B cell (primary cell): ENCODE results near the gene CXCL16. TPM values are rescaled to one million over a fixed set of nuclear protein-coding genes. Genes with fewer than 3 reads are reported as not detected.

Experiments
- ATAC-seq: fragments of 200-7000 bp; cut with Tn5 transposase; one replicate; pipeline ENCODE4 v1.10.0; 2021; ENCODE audit warnings: low read depth, mild to moderate bottlenecking, moderate number of reproducible peaks, moderate library complexity
- CTCF ChIA-PET: fragments of 350-600 bp; sonication (Branson Sonifier 250); formaldehyde crosslinking; loops from one replicate; lab custom pipeline; 2021; ENCODE audit warnings: antibody characterized with exemption, inconsistent platforms; lab: Charles Lee
- POLR2A ChIA-PET: fragments of 350-600 bp; sonication (Branson Sonifier 250); formaldehyde crosslinking; loops from one replicate; lab custom pipeline; 2021; ENCODE audit warnings: antibody characterized with exemption; lab: Charles Lee
- DNase-seq: peaks from one replicate; pipeline ENCODE4 v3.0.0; 2013
- H2AFZ ChIP-seq: 2 replicates; pipeline ENCODE4 v1.6.1; 2012; ENCODE audit warnings: mild to moderate bottlenecking, low read depth, low read length; ENCODE audit not compliant: insufficient read depth, poor library complexity, severe bottlenecking
- H3K27ac ChIP-seq, 2 donors: 1 replicate in 1 of 2; 2 replicates in 1 of 2; pipeline ENCODE4 v1.5.1; 2012 to 2013; ENCODE audit warnings: low read length in 2 of 2, mild to moderate bottlenecking in 2 of 2, moderate library complexity in 1 of 2
- H3K27me3 ChIP-seq, 4 experiments: fragments of 200-600 bp in 1 of 4; sonication (generic) in 1 of 4; replicated peaks in 1 of 4; 1 replicate in 2 of 4; 2 replicates in 2 of 4; pipeline versions ENCODE4 v1.6.1 to v1.7.0; 2013 to 2016; ENCODE audit warnings: low read length in 3 of 4, mild to moderate bottlenecking in 2 of 4, mixed read lengths in 1 of 4, moderate library complexity in 1 of 4; ENCODE audit not compliant: insufficient read depth in 4 of 4, control insufficient read depth in 3 of 4; ENCODE audit errors: control extremely low read depth in 1 of 4
- H3K36me3 ChIP-seq, 2 experiments: replicated peaks in 1 of 2; 1 replicate in 1 of 2; 2 replicates in 1 of 2; pipeline versions ENCODE4 v1.6.1 to v1.7.1; 2013; ENCODE audit warnings: low read length in 1 of 2; ENCODE audit not compliant: insufficient read depth in 2 of 2, control insufficient read depth in 1 of 2; ENCODE audit errors: control extremely low read depth in 1 of 2, extremely low read depth in 1 of 2
- H3K4me1 ChIP-seq, 2 donors: fragments of 200-600 bp in 1 of 2; sonication (generic) in 1 of 2; 1 replicate in 1 of 2; 2 replicates in 1 of 2; pipeline versions ENCODE4 v1.5.1 to v1.6.1; 2013 to 2017; ENCODE audit warnings: low read length in 2 of 2; ENCODE audit not compliant: control insufficient read depth in 2 of 2, insufficient read depth in 2 of 2
- H3K4me2 ChIP-seq: replicated peaks from 2 replicates; pipeline ENCODE3; 2012; ENCODE audit warnings: mild to moderate bottlenecking, low read depth, low read length; ENCODE audit not compliant: poor library complexity, severe bottlenecking
- H3K4me3 ChIP-seq, 5 experiments: fragments of 200-600 bp in 1 of 5; sonication (generic) in 1 of 5; 1 replicate in 3 of 5; 2 replicates in 2 of 5; pipeline versions ENCODE4 v1.5.1 to v1.7.0; 2011 to 2016; ENCODE audit warnings: low read length in 4 of 5, mild to moderate bottlenecking in 4 of 5, low read depth in 2 of 5, control low read depth in 1 of 5, moderate library complexity in 1 of 5; ENCODE audit not compliant: insufficient read depth in 1 of 5; ENCODE audit errors: control extremely low read depth in 1 of 5, extremely low read depth in 1 of 5
- H3K79me2 ChIP-seq: fragments of 200-600 bp; sonication (generic); one replicate; pipeline ENCODE4 v1.6.0; 2016; ENCODE audit warnings: low read length; ENCODE audit not compliant: control insufficient read depth, insufficient read depth
- H3K9ac ChIP-seq: fragments of 200-600 bp; sonication (generic); 2 replicates; pipeline ENCODE4 v1.6.1; 2017; ENCODE audit warnings: mild to moderate bottlenecking, low read length, moderate library complexity
- H3K9me3 ChIP-seq, 3 donors: one replicate each; pipeline versions ENCODE4 v1.6.1 to v1.7.1; 2013; ENCODE audit warnings: low read length in 2 of 3; ENCODE audit not compliant: control insufficient read depth in 2 of 3, insufficient read depth in 1 of 3; ENCODE audit errors: control extremely low read depth in 1 of 3
- H4K20me1 ChIP-seq: 2 replicates; pipeline ENCODE4 v1.6.0; 2012; ENCODE audit warnings: mild to moderate bottlenecking, low read length; ENCODE audit not compliant: insufficient read depth, control insufficient read depth, poor library complexity, severe bottlenecking
- H3K27ac Mint-ChIP-seq: one replicate; pipeline ENCODE4 v1.8.0; 2021; ENCODE audit warnings: mixed read lengths
- H3K27me3 Mint-ChIP-seq: one replicate; pipeline ENCODE4 v1.8.0; 2021; ENCODE audit warnings: mixed read lengths
- H3K4me1 Mint-ChIP-seq: one replicate; pipeline ENCODE4 v1.8.0; 2021; ENCODE audit warnings: mixed read lengths
- H3K4me3 Mint-ChIP-seq: one replicate; pipeline ENCODE4 v1.8.0; 2021; ENCODE audit warnings: mixed read lengths
- H3K9me3 Mint-ChIP-seq: one replicate; pipeline ENCODE4 v1.8.0; 2022; ENCODE audit warnings: mixed read lengths; ENCODE audit not compliant: insufficient read depth
- EZH2 ChIP-seq: IDR thresholded peaks from 2 replicates; pipeline ENCODE4 v1.6.1; 2012; ENCODE audit warnings: borderline replicate concordance, low read depth, mild to moderate bottlenecking, moderate library complexity, low read length; ENCODE audit not compliant: insufficient read depth, poor library complexity, severe bottlenecking
- WGBS: methylation state at CpG from one replicate; pipeline ENCODE4 v1.1.5; 2013; ENCODE audit warnings: missing lambda C conversion rate; ENCODE audit not compliant: insufficient coverage; 5-methylcytosine and 5-hydroxymethylcytosine counted together
- intact Hi-C: fragments of 100-400 bp; cut with micrococcal nuclease; formaldehyde crosslinking; loops from one replicate; pipeline ENCODE4 v1.10.0; 2022
- polyA plus RNA-seq: library from polyadenylated mRNA; depleted of rRNA; stranded (reverse); fragments of >200 nt; gene quantifications from 2 replicates; pipeline ENCODE4 v1.2.3, GENCODE V29; 2012
- total RNA-seq, 2 donors: library from RNA; stranded (reverse); fragments of 120-200 nt in 1 of 2; gene quantifications; 1 replicate in 1 of 2; 2 replicates in 1 of 2; pipeline versions ENCODE4 v1.2.3 to v1.2.4, GENCODE V29; 2013 to 2022
- TF ChIP-seq, protein P1 (sequence below): fragments of 200-600 bp; IDR thresholded peaks from one replicate; pipeline ENCODE4 v1.8.0; 2022; ENCODE audit warnings: antibody characterized with exemption, mild to moderate bottlenecking

CXCL16 gene
- total and polyA plus RNA-seq, 2 donors (not counting 1 experiment from before 2014, with no cell fraction given) = 10.9 to 22.0 TPM

DNA sequence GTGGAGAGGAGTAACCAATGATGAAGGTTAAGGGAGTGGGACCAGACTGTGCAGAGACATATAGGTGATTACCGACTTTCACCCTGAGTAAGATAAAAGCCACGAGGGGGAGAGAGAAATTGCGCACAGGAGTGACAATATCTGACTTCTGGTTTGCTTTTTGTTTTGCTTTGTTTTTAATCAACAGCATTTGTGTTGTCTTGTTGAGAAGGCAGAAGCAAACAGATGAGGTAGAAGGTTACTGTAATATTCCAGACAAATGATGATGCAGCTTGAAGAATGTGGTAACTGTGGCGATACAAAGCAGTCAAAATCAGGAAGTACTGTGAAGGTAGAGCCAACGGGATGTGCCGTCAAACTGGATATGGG is 43.3 kb downstream of the CXCL16 start:
- ATAC-seq = peak; percentile 33
- peaks cover 0 to 6% of the 10 kb centered on the region in 2 experiments for H3K36me3 ChIP-seq
- ChIA-PET POLR2A (interaction anchor here (0.7 kb wide), 1 partner anchor 59 kb away, joined by 5 read pairs; no protein-coding TSS in a partner anchor), CTCF (no interaction called here)
- Mint-ChIP-seq H3K9me3 (no peaks in the 10 kb centered on the region), H3K4me3 (peak overlapping the region; percentile 36), H3K27me3 (no peaks in the 10 kb centered on the region), H3K4me1 (peaks cover 14% of the 10 kb centered on the region), H3K27ac (peak overlapping the region; percentile 72)
- H2AFZ ChIP-seq = no peak overlapping the region
- peak overlapping the region; percentile 1 for H3K4me2 ChIP-seq
- no peak overlapping the region for H3K9ac ChIP-seq
- H3K79me2 ChIP-seq = peaks cover 71% of the 10 kb centered on the region
- peaks cover 20% of the 10 kb centered on the region for H4K20me1 ChIP-seq
- H3K4me1 ChIP-seq = no peaks in the 10 kb centered on the region
- DNase-seq = peak; percentile 32
- intact Hi-C loops = no loop called here
- TF ChIP-seq, protein P1, sequence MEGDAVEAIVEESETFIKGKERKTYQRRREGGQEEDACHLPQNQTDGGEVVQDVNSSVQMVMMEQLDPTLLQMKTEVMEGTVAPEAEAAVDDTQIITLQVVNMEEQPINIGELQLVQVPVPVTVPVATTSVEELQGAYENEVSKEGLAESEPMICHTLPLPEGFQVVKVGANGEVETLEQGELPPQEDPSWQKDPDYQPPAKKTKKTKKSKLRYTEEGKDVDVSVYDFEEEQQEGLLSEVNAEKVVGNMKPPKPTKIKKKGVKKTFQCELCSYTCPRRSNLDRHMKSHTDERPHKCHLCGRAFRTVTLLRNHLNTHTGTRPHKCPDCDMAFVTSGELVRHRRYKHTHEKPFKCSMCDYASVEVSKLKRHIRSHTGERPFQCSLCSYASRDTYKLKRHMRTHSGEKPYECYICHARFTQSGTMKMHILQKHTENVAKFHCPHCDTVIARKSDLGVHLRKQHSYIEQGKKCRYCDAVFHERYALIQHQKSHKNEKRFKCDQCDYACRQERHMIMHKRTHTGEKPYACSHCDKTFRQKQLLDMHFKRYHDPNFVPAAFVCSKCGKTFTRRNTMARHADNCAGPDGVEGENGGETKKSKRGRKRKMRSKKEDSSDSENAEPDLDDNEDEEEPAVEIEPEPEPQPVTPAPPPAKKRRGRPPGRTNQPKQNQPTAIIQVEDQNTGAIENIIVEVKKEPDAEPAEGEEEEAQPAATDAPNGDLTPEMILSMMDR = no peak
- TF ChIP-seq EZH2 = no peak
- no peaks in the 10 kb centered on the region for H3K27me3 ChIP-seq
- H3K9me3 ChIP-seq = no peaks in the 10 kb centered on the region
- H3K27ac ChIP-seq = peak overlapping the region in 1 of 2 donors; percentile 15
- 47% methylated on average over 4 of the region's 6 CpGs for WGBS
- no peak overlapping the region for H3K4me3 ChIP-seq

DNA sequence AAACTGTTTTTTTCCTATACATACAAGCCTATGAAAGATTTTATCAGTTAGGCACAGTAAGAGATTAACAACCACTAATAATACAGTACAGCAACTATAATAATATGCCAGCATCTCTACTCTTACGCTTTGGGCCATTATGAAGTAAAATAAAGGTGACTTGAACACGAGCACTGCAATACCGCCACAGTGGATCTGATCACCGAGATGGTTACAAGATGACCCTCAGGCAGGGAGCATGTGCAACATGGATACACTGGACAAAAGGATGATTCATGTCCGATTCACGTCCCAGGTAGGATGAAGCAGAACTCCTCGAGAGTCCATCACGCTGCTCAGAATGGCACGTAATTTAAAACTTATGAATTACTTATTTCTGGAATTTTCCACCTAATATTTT is 46.3 kb downstream of the CXCL16 start:
- 67% methylated on average over 3 of the region's 9 CpGs for WGBS
- no peak overlapping the region for H3K27ac Mint-ChIP-seq
- Histone ChIP-seq H4K20me1 (peaks cover 30% of the 10 kb centered on the region), H3K79me2 (peaks cover 75% of the 10 kb centered on the region), H3K4me2 (no peak overlapping the region), H3K36me3 (peaks cover 0 to 27% of the 10 kb centered on the region in 2 experiments), H3K4me3 (no peak overlapping the region), H3K9ac (no peak overlapping the region), H3K27me3 (no peaks in the 10 kb centered on the region), H3K4me1 (no peaks in the 10 kb centered on the region), H2AFZ (no peak overlapping the region), H3K9me3 (no peaks in the 10 kb centered on the region), H3K27ac (no peak overlapping the region)
- intact Hi-C loops = no loop called here
- TF ChIP-seq, protein P1 = no peak
- TF ChIP-seq EZH2 = no peak
- no peaks in the 10 kb centered on the region for H3K27me3 Mint-ChIP-seq
- DNase-seq (no peak), ATAC-seq (no peak)
- H3K4me3 Mint-ChIP-seq = no peak overlapping the region
- ChIA-PET POLR2A (no interaction called here), CTCF (no interaction called here)
- peaks cover 14% of the 10 kb centered on the region for H3K4me1 Mint-ChIP-seq
- no peaks in the 10 kb centered on the region for H3K9me3 Mint-ChIP-seq
